Ramos (cell line): ENCODE results near the gene TPPP3.
"Not testable (repeated sequence)": the region's sequence is repeated elsewhere in the genome, so short reads cannot be mapped to it uniquely, and the experiment has no call there.

ENCODE experiments used
- in situ Hi-C: fragments of 300-500 bp; cut with MboI; formaldehyde crosslinking; loops from one replicate; pipeline ENCODE4 v1.14.3; 2022; ENCODE audit warnings: low sequenced_read_pairs; ENCODE audit not compliant: unreplicated experiment

TPPP3 gene

DNA sequence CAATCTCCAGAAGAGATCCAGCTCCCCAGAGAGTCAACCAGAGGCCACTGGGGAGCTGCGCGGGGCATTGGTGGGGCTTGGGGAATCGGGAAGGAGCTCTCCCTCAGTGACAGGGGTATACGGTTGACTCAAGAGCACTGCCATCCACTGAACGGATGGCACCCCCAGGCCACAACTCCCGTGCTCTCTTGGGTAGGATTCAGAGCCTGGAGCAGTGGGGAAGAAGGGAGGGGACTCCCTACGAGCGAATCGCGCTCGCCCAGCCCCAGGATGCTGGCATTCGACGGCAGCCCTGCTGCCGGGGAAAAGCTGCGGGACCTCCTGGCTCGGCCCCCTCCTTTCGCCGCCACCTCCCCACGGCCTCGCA is 473 bp upstream of the TPPP3 start:
- in situ Hi-C loops, result no loop called here

- in situ Hi-C loops, result no loop called here
Observed at GRCh38 chr16:67392301-67393059, 818 bp downstream of the TPPP3 start.

DNA sequence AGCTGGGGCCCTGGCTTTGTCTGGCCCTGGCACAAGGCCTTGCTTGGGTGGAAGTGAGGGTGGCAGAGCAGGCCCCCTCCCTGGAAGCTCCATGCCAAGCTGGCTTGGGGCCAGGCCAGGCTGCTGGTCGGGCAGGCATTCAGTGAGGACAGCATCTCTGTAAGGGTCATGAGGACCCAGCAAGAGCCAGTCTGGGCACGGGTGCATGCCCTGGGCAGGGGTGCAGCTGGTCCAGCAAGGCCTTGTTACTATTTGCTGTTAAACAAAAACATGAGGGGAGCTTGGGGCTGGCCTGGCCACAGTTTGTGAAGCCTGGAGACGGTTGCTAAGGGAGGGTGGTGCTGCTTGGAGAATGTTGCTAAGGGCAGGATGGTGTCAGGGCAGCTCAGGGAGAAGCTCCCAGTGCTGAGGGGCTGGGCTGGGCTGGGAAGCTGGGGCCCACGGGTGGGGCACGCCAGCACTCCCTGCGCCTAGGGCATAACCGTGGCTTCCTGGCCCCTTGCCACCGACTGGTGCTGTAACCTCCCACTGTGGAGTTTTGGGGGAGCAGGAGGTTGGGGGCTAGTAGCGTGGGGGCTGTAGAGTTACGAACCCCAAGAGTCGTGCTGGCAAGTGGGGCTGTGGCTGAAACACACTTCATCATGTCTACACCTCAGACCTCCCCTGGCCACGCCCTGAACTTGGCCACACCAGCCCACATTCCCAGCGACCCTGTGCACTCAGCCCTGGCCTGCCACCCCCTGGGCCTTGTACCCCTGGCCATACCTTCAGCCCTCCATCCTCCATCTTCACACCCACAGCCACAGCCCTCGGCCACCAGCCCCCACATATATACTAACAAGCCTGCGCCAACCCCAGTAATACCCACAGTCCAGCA is 1.6 kb downstream of the TPPP3 start:
- in situ Hi-C loops, result no loop called here

DNA sequence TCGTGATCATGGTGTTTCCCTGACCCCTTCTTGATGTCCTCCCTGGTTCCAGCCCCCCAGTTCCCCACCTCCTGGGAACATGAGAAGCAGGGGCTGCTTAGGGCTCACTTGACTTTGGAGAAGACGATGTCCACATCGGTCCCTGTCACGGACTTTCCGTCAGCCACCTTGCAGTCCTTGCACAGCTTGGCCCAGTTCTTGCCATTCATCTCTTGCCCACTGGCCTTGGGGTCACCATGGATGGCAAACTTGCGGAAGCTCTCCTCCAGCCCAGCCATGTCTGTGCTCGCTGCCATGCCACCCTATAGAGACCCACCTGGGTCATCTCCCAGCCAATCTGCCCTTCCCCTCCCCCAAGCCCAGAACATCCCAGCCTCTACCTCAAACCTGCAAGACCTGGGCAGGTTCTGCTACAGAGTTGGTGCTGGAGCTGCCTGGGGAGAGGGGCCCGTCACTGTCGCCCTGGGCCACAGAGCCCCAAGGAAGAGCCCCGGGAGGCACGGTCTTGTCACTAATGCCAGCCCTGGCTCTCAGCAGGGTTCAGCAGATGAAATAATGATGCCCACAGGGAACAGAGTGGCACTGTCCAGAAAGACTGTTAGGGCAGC is 2.4 kb downstream of the TPPP3 start:
- in situ Hi-C loops, result no loop called here

- in situ Hi-C loops, result no loop called here
Observed at GRCh38 chr16:67389911-67390815, 3.1 kb downstream of the TPPP3 start.

DNA sequence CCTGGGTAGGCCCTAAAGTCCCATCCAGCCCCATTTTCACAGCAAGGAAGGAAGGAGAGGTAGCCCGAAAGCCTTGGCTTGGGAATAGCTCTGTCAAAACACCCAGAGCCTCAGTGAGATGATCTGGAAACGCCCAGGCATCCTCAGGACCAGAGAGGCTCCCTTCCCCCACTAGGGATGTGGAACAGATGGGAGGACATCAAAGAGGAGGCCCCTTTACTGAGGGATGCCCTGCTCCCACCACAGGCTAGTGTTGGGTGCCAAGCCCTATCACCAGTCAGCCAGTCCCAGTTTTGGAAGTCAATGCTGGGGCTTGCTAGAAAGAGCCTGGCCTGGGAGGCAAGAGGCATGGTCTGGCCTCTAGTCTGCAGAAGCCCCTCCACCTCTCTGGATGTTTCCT is 4.7 kb downstream of the TPPP3 start:
- in situ Hi-C loops, result no loop called here

DNA sequence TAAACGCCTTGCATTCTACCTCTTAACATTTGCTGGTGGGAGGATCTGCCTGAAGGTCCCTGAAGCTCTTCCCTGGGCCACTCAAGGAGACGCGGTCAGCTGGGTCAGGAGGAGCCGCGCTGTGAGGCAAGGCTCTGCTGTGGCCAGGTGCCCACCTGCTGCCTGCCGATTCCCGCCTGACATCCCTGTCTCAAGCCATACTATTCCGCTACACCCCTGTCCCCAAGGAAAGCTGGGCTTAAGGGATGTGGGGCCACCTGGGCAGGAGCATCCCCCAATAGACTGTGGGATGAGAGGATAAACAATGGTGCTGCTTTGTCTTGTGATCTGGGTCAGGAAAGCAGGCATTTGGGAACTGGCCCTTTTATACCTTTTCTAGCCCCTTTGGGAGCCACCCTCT is 5.1 kb downstream of the TPPP3 start:
- in situ Hi-C loops, result no loop called here

- in situ Hi-C loops, result no loop called here
Observed at GRCh38 chr16:67387479-67388079, 5.7 kb downstream of the TPPP3 start.

DNA sequence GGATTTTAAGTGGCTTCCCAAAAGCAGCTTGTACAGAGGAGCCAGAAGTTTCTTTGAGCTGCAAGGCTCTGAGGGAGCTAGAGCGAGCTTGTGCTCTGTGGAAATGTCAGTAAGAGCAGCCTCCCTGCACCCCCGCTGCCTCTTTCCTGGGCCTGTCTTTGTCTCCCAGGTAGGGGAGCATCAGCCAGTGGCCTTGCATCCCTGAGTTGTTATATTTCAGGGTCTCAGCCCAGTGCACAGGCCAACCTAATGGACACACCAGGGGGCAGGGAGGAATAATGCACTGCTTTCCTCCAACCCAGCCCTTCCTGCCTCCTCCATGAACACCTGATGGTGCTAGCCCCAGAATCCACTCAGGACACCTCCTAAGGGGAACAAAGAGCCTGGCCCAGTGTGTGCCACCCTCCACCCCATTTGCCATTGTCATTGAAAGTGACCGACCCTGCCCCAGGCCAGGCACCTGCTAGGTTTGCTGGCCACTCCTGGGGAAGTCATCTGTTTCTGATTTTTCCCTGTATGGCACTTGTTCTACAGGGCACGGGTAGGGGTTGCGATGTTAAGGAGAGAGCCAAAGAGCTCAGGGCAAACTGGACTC is 6.3 kb downstream of the TPPP3 start:
- in situ Hi-C loops, result no loop called here

DNA sequence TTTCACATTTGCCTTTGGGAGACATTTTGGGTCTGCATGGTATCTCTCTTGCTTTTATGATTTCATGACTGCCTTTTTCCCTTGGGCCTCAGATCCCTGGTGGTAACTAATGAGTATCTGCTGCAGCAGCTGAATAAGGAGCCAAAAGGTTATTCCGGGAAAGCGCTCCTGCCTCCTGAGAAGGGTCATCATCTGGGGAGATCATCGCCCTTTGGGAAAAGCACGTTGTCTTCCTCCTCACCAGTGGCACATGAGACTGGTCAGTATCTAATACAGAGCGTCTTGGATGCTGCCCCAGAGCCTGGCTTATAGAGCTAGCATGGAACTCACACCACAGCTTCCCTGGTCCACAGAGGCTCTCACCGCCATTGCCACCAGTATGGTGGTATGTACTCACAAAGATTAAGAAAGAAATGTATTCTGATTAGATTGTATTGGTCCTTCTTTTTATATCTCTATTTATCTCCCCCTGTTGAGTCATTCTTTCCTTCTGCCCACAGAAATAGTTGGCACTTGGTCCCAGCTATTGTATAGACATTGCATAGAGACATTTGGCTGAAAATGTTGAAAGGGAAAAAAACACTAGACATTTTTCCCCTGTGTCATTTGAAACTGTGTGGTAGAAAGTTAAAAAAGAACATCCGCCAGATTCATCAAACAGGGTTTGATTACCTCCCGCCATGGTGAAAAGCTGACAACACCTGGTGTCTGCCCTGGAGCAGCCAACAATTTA is 8.4 kb downstream of the TPPP3 start:
- in situ Hi-C loops, result no loop called here

DNA sequence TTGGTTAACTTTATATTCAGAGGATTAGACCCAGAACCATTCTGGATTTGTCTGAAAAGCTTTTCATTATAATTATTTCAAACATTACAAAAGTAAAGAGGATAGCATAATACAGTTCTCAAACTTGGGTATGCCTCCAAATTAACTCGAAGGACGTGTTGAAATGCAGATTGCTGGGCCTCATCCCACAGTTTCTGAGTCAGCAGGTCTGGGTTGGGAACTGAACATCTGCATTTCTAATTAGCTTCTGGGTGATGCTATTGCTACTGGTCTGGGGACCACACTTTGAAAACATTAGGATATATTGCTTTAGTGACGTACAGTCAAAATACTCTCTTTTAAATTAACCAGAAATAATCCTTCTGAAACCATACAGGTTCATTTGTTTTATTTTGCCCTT is 10.0 kb downstream of the TPPP3 start:
- in situ Hi-C loops, result no loop called here

DNA sequence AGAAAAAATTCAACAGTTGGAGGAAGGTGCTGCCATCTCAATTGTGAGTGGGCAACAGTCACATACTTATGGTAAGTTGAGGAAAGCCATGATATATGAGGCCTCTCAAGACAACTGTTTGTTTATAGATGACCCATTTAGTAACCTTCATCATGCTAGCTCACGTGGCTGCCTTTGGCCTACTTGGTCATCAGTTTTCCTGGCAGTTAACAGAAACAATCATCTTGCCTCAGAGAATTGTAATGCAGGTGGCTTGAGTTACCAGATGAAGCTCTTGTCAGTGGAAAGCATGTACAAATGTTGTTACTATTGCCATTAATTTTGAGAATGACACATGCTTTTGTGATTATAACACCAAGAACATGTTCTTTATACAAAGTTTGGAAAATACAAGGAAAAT is 14.7 kb downstream of the TPPP3 start:
- in situ Hi-C loops, result no loop called here

DNA sequence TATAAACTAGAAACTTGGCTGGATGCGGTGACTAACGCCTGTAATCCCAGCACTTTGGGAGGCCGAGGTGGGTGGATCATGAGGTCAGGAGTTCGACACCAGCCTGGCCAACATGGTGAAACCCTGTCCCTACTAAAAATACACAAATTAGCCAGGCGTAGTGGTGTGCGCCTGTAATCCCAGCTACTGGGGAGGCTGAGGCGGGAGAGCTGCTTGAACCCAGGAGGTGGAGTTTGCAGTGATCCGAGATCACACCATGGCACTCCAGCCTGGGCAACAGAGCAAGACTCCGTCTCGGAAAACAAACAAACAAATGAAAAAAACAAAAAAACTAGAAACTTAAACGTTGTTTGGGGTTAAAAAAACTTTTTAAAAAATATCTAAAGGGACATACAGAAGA is 17.3 kb downstream of the TPPP3 start:
- in situ Hi-C loops, result not testable (repeated sequence)

- in situ Hi-C loops, result no loop called here
Observed at GRCh38 chr16:67372664-67373063, 20.6 kb downstream of the TPPP3 start.

DNA sequence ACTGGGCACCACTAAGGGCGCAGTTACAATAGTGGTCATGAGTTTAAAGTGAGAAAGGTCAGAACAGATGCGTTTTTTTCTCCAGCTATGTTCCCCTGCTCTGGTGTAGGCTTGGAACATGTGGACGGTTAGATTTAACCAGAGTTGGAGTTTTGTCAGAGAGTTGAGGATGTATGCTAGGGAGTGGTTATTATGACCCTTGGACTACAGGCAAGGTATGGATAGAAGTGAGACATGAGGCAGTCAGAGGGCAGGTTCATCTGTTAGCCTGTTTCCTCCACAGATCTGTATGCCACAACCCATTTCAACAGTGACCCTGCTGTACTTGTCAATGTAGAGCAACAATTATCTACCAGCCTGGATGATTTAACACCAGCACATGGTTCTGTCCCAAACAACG is 22.6 kb downstream of the TPPP3 start:
- in situ Hi-C loops, result no loop called here

DNA sequence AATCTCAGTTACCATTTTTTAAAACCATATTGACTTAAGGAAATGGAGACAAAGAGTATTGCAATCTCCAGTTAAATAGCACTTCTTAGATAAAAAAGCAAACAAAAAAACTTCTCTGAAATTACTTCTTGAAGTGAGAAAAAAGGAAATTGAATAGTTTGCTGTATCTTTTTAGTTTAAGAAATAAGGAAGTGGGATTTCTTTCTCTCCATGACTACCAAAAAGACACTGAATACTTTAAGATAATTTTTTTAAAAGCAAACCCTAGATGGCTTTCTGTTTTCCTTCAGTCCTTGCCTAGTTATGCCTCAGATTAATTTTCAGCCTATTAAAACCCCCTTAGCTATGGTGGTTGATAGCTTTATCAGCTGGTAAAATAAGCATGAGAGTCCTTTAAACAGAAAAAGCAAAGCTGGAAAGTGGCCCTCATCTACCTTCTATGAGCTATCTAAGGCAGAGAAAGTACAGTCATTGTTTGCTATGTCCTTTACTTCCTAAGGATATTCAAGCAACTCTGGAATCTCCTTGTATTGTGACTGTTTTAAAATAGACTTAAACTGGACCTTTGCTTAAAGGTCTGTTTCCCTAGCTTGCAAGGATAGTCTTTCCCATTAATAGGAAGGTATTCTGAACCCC is 28.6 kb downstream of the TPPP3 start:
- in situ Hi-C loops, result no loop called here

GRCh38 chr16:67361038-67361437 is 32.3 kb downstream of the TPPP3 start:
- in situ Hi-C loops, result no loop called here

DNA sequence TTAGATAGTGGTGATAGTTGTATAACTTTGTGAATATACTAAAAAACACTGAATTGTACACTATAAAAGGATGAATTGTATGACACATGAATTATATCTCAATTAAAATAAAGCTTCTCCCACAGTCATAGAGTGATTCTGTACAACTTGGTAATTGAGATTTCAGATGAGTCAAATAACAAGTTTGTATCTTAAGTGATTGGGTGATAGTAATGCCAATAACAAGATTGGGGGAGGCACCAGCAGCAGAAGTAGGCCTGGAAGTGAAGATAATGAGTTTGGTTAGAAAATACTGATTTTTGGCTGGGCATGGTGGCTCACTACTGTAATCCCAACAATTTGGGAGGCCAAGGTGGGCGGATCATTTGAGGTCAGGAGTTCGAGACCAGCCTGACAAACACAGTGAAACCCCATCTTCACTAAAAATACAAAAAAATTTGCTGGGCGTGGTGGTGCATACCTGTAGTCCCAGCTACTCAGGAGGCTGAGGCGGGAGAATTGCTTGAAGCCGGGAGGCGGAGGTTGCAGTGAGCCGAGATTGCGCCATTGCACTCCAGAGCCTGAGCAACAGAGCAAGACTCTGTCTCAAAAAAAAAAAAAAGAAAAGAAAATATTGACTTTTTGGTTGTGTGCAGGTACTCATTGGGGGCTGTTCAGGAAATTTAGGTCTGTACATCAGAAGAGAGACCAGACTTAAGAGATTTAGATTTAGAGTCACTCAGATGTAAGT is 33.6 kb downstream of the TPPP3 start:
- in situ Hi-C loops, result not testable (repeated sequence)
